ENCODE measurements around the gene PADI3. TPM values are rescaled to one million over a fixed set of nuclear protein-coding genes. Genes with fewer than 3 reads are reported as not detected.

The PADI3 gene
- total RNA-seq, 1 donor from 2014 or later: 0.72 TPM

GRCh38 chr1:17273096-17273495 lies 24.2 kb downstream of the PADI3 start:
- DNase-seq (ENCODE audit: low spot score): no peak

DNA sequence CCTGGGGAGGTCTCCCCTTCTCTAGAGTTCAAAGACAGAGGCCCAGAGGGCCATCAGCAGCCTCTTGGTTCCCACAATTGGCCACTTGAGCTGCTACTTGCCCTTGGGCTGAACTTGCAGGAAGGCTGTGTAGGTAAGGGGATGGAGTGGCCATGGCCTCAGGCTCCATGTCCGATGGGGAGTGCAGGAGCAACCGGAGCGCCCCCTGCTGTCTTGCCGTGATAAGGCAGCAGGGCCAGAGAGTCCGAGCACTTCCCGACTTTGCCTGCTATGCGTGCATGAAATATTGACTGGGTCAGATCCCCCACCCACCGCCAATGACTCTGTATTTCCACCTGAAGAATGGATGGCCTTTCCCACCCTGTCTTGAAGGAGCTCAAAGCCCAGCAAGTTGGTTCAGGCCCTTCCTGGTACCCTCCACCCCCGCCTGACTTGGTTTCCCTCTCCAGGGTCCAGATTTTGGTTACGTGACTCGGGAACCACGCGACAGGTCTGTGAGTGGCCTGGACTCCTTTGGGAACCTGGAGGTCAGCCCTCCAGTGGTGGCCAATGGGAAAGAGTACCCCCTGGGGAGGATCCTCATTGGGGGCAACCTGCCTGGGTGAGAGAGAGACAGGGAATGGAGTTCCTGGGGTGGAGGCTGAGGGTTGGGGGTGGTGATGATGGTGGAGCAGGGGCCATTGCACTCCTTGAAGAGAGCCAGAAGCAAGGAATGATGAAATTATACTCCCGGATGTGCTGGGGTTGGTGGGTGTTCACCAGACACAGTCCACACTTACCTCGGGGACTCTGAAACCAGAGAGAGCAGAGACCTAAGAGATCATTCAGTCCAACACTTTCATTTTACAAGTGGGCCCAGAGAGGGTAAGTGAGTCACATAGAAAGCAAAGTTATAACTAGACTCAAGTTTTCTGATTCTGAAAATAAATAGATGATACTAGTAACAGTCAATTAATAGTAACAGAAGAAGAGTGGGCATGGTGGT lies 25.6 kb downstream of the PADI3 start:
- DNase-seq (ENCODE audit: low spot score): peak; percentile 17

DNA sequence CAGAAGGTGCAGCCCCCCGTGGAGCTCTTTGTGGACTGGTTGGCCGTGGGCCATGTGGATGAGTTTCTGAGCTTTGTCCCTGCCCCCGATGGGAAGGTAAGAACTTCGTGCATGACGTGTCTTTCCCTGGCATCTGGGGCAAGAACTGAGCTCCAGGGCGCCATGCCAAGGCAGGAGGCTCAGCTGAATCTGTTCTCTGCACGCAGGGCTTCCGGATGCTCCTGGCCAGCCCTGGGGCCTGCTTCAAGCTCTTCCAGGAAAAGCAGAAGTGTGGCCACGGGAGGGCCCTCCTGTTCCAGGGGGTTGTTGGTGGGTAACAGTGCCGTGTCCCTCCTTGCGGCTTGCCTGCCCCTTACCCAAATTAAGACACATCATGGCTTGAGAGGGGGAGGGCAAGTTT lies 27.7 kb downstream of the PADI3 start:
- no peak for DNase-seq (ENCODE audit: low spot score)

DNA sequence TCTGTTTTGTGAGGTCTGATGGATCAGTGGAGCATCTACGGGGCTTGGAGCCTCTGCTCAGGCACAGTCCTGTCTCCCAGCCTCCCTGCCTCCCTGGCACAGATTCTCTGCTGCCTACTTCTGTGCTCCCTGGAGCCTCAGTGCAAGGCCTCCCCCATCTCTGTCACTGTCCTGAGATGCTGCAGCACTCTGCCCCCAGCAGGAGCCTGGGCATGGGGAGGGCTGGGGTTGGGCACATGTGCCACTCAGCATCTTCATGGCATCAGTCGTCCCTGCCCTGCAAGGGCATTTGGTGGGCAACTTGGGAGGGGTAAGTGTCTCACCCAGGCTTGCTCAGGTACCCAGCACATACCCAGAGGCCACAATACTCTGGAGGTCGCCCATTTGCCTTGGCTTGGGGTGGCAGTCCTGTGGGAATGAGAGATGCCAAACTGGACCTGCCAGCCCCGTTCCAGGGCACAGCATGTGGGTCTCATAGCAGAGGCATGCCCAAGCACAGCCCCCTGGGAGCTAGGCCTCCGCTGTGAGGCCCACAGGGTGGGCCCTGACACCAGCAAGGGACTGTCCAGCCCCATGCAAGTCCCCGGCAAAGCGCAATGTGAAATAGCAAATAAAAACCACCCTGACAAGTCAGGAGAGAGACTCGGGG lies 28.7 kb downstream of the PADI3 start:
- no peak for DNase-seq (ENCODE audit: low spot score)

GRCh38 chr1:17278996-17279830 lies 30.3 kb downstream of the PADI3 start:
- no peak for DNase-seq (ENCODE audit: low spot score)

GRCh38 chr1:17280436-17280835 lies 31.5 kb downstream of the PADI3 start:
- DNase-seq (ENCODE audit: low spot score): no peak

- no peak for DNase-seq (ENCODE audit: low spot score)
Measured at GRCh38 chr1:17280894-17281293, 32.0 kb downstream of the PADI3 start.

- DNase-seq (ENCODE audit: low spot score): no peak
Measured at GRCh38 chr1:17281775-17282181, 32.9 kb downstream of the PADI3 start.

GRCh38 chr1:17282836-17283235 lies 33.9 kb downstream of the PADI3 start:
- DNase-seq (ENCODE audit: low spot score): no peak

GRCh38 chr1:17286646-17287045 lies 37.7 kb downstream of the PADI3 start:
- DNase-seq (ENCODE audit: low spot score): no peak

DNA sequence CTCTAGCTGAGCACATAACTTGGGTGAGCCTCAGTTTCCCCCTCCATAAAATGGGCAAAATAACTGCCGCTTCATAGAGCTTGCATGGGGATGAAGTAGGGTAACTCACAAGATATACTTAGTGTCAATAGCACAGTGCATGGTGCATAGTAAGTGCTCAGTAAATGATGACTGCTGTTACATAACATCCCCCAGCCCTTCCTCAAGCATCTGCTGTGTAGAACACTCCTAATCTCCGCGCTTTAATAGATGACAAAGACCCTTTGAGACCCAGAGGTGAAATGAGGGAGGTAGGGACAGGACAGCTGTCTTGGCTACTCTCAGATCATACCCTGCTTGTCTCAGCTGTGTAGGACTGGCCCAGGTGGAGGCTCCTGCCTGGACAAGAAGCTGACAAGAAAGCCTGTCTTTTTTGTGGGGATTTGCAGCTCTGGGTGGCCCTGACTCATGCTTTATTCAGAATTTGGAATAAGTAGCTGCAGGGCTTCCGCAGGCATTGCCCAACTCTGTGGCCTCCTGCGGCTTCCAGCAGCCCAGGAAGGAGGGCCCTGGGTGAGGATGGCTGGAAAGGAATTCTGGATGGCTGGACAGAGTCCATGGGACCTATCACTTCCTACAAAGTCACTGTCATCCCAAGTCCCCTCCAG lies 38.4 kb downstream of the PADI3 start:
- DNase-seq (ENCODE audit: low spot score): no peak

- DNase-seq (ENCODE audit: low spot score): no peak
Measured at GRCh38 chr1:17289721-17290120, 40.8 kb downstream of the PADI3 start.

- no peak for DNase-seq (ENCODE audit: low spot score)
Measured at GRCh38 chr1:17290553-17290952, 41.7 kb downstream of the PADI3 start.

GRCh38 chr1:17292299-17293160 lies 43.6 kb downstream of the PADI3 start:
- DNase-seq (ENCODE audit: low spot score): no peak

- DNase-seq (ENCODE audit: low spot score): no peak
Measured at GRCh38 chr1:17293681-17294425, 45.0 kb downstream of the PADI3 start.

- DNase-seq (ENCODE audit: low spot score): no peak
Measured at GRCh38 chr1:17295292-17295691, 46.4 kb downstream of the PADI3 start.

DNA sequence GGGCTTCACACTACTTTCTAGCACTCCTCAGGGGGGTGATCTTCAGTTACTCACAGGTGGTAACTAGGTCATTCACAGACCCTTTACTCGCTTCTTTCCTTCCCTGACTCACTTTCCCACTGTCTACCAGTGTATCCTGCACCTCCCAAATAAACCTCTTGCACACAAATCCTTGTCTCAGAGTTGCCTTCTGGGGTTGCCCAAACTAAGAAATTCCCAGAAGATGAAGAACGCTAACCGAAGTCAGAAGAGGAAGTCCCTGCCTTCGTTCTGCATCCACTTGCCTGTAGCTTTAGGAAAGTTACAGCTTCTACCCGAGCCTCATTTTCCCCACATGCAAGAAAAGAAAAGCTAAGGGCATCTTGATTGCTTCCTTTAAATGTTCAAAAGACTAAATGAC lies 47.2 kb downstream of the PADI3 start:
- no peak for DNase-seq (ENCODE audit: low spot score)

DNA sequence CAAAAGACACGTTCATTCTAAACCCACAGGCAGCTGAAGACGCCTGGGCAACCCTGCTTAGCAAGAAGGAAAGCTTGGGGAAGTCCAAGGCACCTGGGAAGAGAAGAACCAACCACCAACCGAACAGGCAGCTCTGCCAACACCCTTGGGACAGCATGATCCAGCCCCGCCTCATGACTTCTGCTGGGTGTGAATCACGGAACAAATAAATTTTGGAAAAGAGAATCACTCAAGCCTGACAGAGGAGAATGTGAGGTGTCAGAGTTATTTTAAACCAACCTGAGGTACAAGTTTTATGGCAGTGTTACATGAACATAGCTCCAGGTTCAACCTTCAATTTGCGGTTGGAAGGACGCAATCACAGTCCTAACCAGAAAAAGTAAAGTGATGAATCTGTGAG lies 49.1 kb downstream of the PADI3 start:
- no peak for DNase-seq (ENCODE audit: low spot score)

DNA sequence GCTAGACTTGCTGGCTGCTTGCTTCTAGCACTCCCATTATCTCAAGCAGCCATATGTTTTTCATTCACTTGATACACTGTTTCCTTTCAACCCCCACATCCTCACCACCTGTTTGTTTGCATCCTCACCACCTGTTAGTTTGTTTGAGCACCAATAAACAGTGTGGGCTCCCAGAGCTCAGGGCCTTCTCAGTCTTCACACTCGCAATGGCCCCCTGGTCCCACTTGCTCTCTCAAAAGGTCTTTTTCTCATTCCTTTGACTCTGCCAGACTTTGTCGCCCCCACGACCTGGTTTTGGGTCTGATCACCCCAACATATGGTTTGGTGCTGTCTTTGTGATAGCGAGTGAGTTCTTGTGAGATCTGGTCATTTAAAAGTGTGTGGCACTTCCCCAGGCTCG lies 52.9 kb downstream of the PADI3 start:
- no peak for DNase-seq (ENCODE audit: low spot score)
